Body of pancreas (tissue), 4 donors: Measurements from ENCODE around the gene ACP2.

Source experiments
- CTCF ChIP-seq, 7 experiments: fragments of 450-650 bp in 4 of 7; fragments of 200-600 bp in 3 of 7; sonication (generic) in 3 of 7; IDR thresholded peaks; one replicate each; pipeline ENCODE4 v1.5.1; 2016 to 2019; ENCODE audit warnings: antibody characterized with exemption in 7 of 7
- POLR2A ChIP-seq, 3 donors: fragments of 450-650 bp; IDR thresholded peaks; one replicate each; pipeline ENCODE4 v1.6.1; 2016; ENCODE audit warnings: antibody characterized with exemption in 3 of 3, mild to moderate bottlenecking in 2 of 3

GRCh38 chr11:47213950-47214565 is 34.6 kb downstream of the ACP2 start:
- TF ChIP-seq POLR2A (IDR thresholded peaks at IDR 0.05): peak; percentile 65 to 91 (median 89)
- TF ChIP-seq CTCF (IDR thresholded peaks at IDR 0.05): no peak
